DMS153 treated with DMSO at 0.1 percent for 48 hours (cell line): ENCODE results near the gene RAD54L.
"Not testable (repeated sequence)": the region's sequence is repeated elsewhere in the genome, so short reads cannot be mapped to it uniquely, and the experiment has no call there.

Experiments used
- DNase-seq: peaks from one replicate; lab custom pipeline; 2025; ENCODE audit not compliant: unreplicated experiment; lab: John Stamatoyannopoulos, UW

RAD54L gene

GRCh38 chr1:46238865-46239264 lies 8.7 kb upstream of the RAD54L start:
- DNase-seq: not testable (repeated sequence)

- not testable (repeated sequence) for DNase-seq
Observed at GRCh38 chr1:46241733-46242132, 5.8 kb upstream of the RAD54L start.

- no peak for DNase-seq
Observed at GRCh38 chr1:46242918-46243317, 4.6 kb upstream of the RAD54L start.

- DNase-seq: not testable (repeated sequence)
Observed at GRCh38 chr1:46243831-46244230, 3.7 kb upstream of the RAD54L start.

- peak; percentile 20 for DNase-seq
Observed at GRCh38 chr1:46244656-46245371, 2.7 kb upstream of the RAD54L start.

- not testable (repeated sequence) for DNase-seq
Observed at GRCh38 chr1:46246136-46246535, 1.4 kb upstream of the RAD54L start.

- peak; percentile 6 for DNase-seq
Observed at GRCh38 chr1:46246548-46247435, 771 bp upstream of the RAD54L start.

- DNase-seq: peak; percentile 54
Observed at GRCh38 chr1:46248122-46248920, 758 bp downstream of the RAD54L start.

GRCh38 chr1:46254668-46255067 lies 7.1 kb downstream of the RAD54L start:
- no peak for DNase-seq

- no peak for DNase-seq
Observed at GRCh38 chr1:46256523-46256922, 9.0 kb downstream of the RAD54L start.

GRCh38 chr1:46262508-46262907 lies 14.9 kb downstream of the RAD54L start:
- DNase-seq: no peak

GRCh38 chr1:46263146-46263545 lies 15.6 kb downstream of the RAD54L start:
- no peak for DNase-seq

GRCh38 chr1:46268578-46268977 lies 21.0 kb downstream of the RAD54L start:
- DNase-seq: no peak

- DNase-seq: no peak
Observed at GRCh38 chr1:46274225-46275029, 26.9 kb downstream of the RAD54L start.

GRCh38 chr1:46275030-46275337 lies 27.4 kb downstream of the RAD54L start:
- DNase-seq: no peak

GRCh38 chr1:46277658-46278373 lies 30.3 kb downstream of the RAD54L start:
- no peak for DNase-seq

- DNase-seq: no peak
Observed at GRCh38 chr1:46278807-46279206, 31.2 kb downstream of the RAD54L start.

- DNase-seq: no peak
Observed at GRCh38 chr1:46280092-46280491, 32.5 kb downstream of the RAD54L start.

- DNase-seq: no peak
Observed at GRCh38 chr1:46281021-46281420, 33.5 kb downstream of the RAD54L start.

- no peak for DNase-seq
Observed at GRCh38 chr1:46284058-46284457, 36.5 kb downstream of the RAD54L start.
